ENCODE data around the gene NAGS.
"Not testable (repeated sequence)": the region's sequence is repeated elsewhere in the genome, so short reads cannot be mapped to it uniquely, and the experiment has no call there.

The NAGS gene

GRCh38 chr17:43995150-43995471 is 9.3 kb upstream of the NAGS start:
- Mint-ChIP-seq H3K36me3 (ENCODE audit: low read depth) (no peaks in the 10 kb centered on the region), H3K27ac (no peak overlapping the region), H3K9me3 (no peaks in the 10 kb centered on the region), H3K4me3 (no peak overlapping the region), H3K4me1 (no peaks in the 10 kb centered on the region), H3K27me3 (peaks cover 20% of the 10 kb centered on the region)
- DNase-seq: no peak
- ATAC-seq: no peak

- H3K36me3 Mint-ChIP-seq (ENCODE audit: low read depth); H3K9me3 Mint-ChIP-seq; ATAC-seq: not testable (repeated sequence)
Measured at GRCh38 chr17:43997180-43997579, 7.2 kb upstream of the NAGS start.

GRCh38 chr17:43998552-43998951 is 5.9 kb upstream of the NAGS start:
- H3K27me3 Mint-ChIP-seq: peaks cover 20% of the 10 kb centered on the region
- no peaks in the 10 kb centered on the region for H3K9me3 Mint-ChIP-seq
- DNase-seq (no peak), ATAC-seq (no peak)
- no peaks in the 10 kb centered on the region for H3K4me1 Mint-ChIP-seq
- H3K36me3 Mint-ChIP-seq (ENCODE audit: low read depth): no peaks in the 10 kb centered on the region
- no peak overlapping the region for H3K4me3 Mint-ChIP-seq
- no peak overlapping the region for H3K27ac Mint-ChIP-seq

More at GRCh38 chr17:43997180-43997579, 7.2 kb upstream of the NAGS start:
- not testable (repeated sequence) for DNase-seq, H3K4me1 Mint-ChIP-seq, H3K4me3 Mint-ChIP-seq, H3K27ac Mint-ChIP-seq
- H3K27me3 Mint-ChIP-seq: peaks cover 20% of the 10 kb centered on the region

GRCh38 chr17:43999024-43999423 is 5.4 kb upstream of the NAGS start:
- Mint-ChIP-seq H3K36me3 (ENCODE audit: low read depth) (no peaks in the 10 kb centered on the region), H3K4me3 (no peak overlapping the region), H3K27me3 (peaks cover 21% of the 10 kb centered on the region), H3K9me3 (no peaks in the 10 kb centered on the region), H3K4me1 (no peaks in the 10 kb centered on the region), H3K27ac (no peak overlapping the region)
- ATAC-seq (no peak), DNase-seq (no peak)

- no peak for DNase-seq
- Mint-ChIP-seq H3K27me3 (peaks cover 18% of the 10 kb centered on the region), H3K4me1 (peaks cover 1% of the 10 kb centered on the region), H3K9me3 (no peaks in the 10 kb centered on the region), H3K27ac (no peak overlapping the region), H3K4me3 (no peak overlapping the region), H3K36me3 (ENCODE audit: low read depth) (no peaks in the 10 kb centered on the region)
- no peak for ATAC-seq
Measured at GRCh38 chr17:44000141-44000860, 4.1 kb upstream of the NAGS start.

GRCh38 chr17:44000871-44001460 is 3.5 kb upstream of the NAGS start:
- Mint-ChIP-seq H3K9me3 (no peaks in the 10 kb centered on the region), H3K27me3 (peaks cover 16% of the 10 kb centered on the region), H3K4me1 (peaks cover 2% of the 10 kb centered on the region), H3K36me3 (ENCODE audit: low read depth) (no peaks in the 10 kb centered on the region), H3K27ac (no peak overlapping the region), H3K4me3 (no peak overlapping the region)
- ATAC-seq (no peak), DNase-seq (no peak)

- ATAC-seq (no peak), DNase-seq (no peak)
- Mint-ChIP-seq H3K27me3 (peaks cover 18% of the 10 kb centered on the region), H3K4me1 (peaks cover 8% of the 10 kb centered on the region), H3K36me3 (ENCODE audit: low read depth) (no peaks in the 10 kb centered on the region), H3K9me3 (no peaks in the 10 kb centered on the region), H3K4me3 (no peak overlapping the region), H3K27ac (no peak overlapping the region)
Measured at GRCh38 chr17:44001461-44001920, 2.9 kb upstream of the NAGS start.

GRCh38 chr17:44002141-44002848 is 2.1 kb upstream of the NAGS start:
- Mint-ChIP-seq H3K27ac (no peak overlapping the region), H3K36me3 (ENCODE audit: low read depth) (no peaks in the 10 kb centered on the region), H3K9me3 (no peaks in the 10 kb centered on the region), H3K27me3 (peaks cover 16% of the 10 kb centered on the region), H3K4me3 (no peak overlapping the region), H3K4me1 (peaks cover 13% of the 10 kb centered on the region)
- DNase-seq (no peak), ATAC-seq (no peak)

GRCh38 chr17:44004761-44005526 is 522 bp downstream of the NAGS start:
- Mint-ChIP-seq H3K27ac (no peak overlapping the region), H3K4me1 (peaks cover 24% of the 10 kb centered on the region), H3K27me3 (peaks cover 16% of the 10 kb centered on the region), H3K9me3 (no peaks in the 10 kb centered on the region), H3K36me3 (ENCODE audit: low read depth) (peaks cover 2% of the 10 kb centered on the region), H3K4me3 (no peak overlapping the region)
- DNase-seq (no peak), ATAC-seq (no peak)

- Mint-ChIP-seq H3K36me3 (ENCODE audit: low read depth) (peaks cover 5% of the 10 kb centered on the region), H3K27me3 (peaks cover 16% of the 10 kb centered on the region), H3K4me3 (peak overlapping the region; percentile 83), H3K27ac (no peak overlapping the region), H3K4me1 (peaks cover 24% of the 10 kb centered on the region), H3K9me3 (no peaks in the 10 kb centered on the region)
- ATAC-seq: peak; percentile 26
- DNase-seq: peak; percentile 32
Measured at GRCh38 chr17:44005527-44006271, 1.3 kb downstream of the NAGS start.

GRCh38 chr17:44006272-44006597 is 1.8 kb downstream of the NAGS start:
- Mint-ChIP-seq H3K4me3 (peak overlapping the region; percentile 83), H3K27me3 (peaks cover 16% of the 10 kb centered on the region), H3K27ac (peak overlapping the region; percentile 60), H3K4me1 (peaks cover 24% of the 10 kb centered on the region), H3K9me3 (no peaks in the 10 kb centered on the region), H3K36me3 (ENCODE audit: low read depth) (peaks cover 6% of the 10 kb centered on the region)
- no peak for DNase-seq
- ATAC-seq: no peak

- Mint-ChIP-seq H3K27me3 (peaks cover 16% of the 10 kb centered on the region), H3K4me3 (peak overlapping the region; percentile 83), H3K9me3 (no peaks in the 10 kb centered on the region), H3K4me1 (peaks cover 24% of the 10 kb centered on the region), H3K36me3 (ENCODE audit: low read depth) (peaks cover 10% of the 10 kb centered on the region), H3K27ac (peak overlapping the region; percentile 60)
- peak; percentile 99 for DNase-seq
- ATAC-seq: peak; percentile 78
Measured at GRCh38 chr17:44006598-44007345, 2.4 kb downstream of the NAGS start.

GRCh38 chr17:44007346-44008204 is 3.2 kb downstream of the NAGS start:
- Mint-ChIP-seq H3K4me3 (peak overlapping the region; percentile 83), H3K27ac (peak overlapping the region; percentile 31), H3K9me3 (no peaks in the 10 kb centered on the region), H3K27me3 (peaks cover 16% of the 10 kb centered on the region), H3K36me3 (ENCODE audit: low read depth) (peaks cover 10% of the 10 kb centered on the region), H3K4me1 (peaks cover 24% of the 10 kb centered on the region)
- no peak for ATAC-seq
- no peak for DNase-seq

All from activated naive CD8-positive, alpha-beta T cell treated with anti-CD3 and anti-CD28 coated beads, Interleukin-2, amount 50 U/mL, for 24 hours (primary cell).